Prostate gland (tissue), 2 donors: ENCODE data around the gene PCNT.

Source experiments
- CTCF ChIP-seq, 4 experiments: fragments of 200-600 bp in 2 of 4; fragments of 450-650 bp in 2 of 4; sonication (generic) in 2 of 4; IDR thresholded peaks; 1 replicate in 3 of 4; 2 replicates in 1 of 4; pipeline ENCODE4 v1.5.1; 2016 to 2019; ENCODE audit warnings: antibody characterized with exemption in 4 of 4, mild to moderate bottlenecking in 2 of 4, moderate library complexity in 2 of 4
- POLR2A ChIP-seq: fragments of 450-650 bp; IDR thresholded peaks from one replicate; pipeline ENCODE4 v1.6.1; 2016; ENCODE audit warnings: antibody characterized with exemption, mild to moderate bottlenecking
- POLR2AphosphoS5 ChIP-seq: sonication (generic); formaldehyde crosslinking; IDR thresholded peaks from one replicate; pipeline ENCODE4 v1.6.1; 2017; ENCODE audit warnings: antibody characterized with exemption

- TF ChIP-seq CTCF (IDR thresholded peaks at IDR 0.05) (no peak), POLR2AphosphoS5 (no peak), POLR2A (no peak)
Measured at GRCh38 chr21:46304437-46304836, 19.5 kb upstream of the PCNT start.
